Endothelial cell (in vitro differentiated cells): ENCODE results near the gene ZBTB9. TPM values are rescaled to one million over a fixed set of nuclear protein-coding genes. Genes with fewer than 3 reads are reported as not detected.

ENCODE experiments used
- DNase-seq: peaks from one replicate; pipeline ENCODE4 v3.0.0; 2021; ENCODE audit warnings: low spot score
- H3K27ac Mint-ChIP-seq: one replicate; pipeline ENCODE4 v1.8.0; 2021; ENCODE audit warnings: mixed read lengths, inconsistent platforms; ENCODE audit not compliant: unreplicated experiment
- H3K27me3 Mint-ChIP-seq: one replicate; pipeline ENCODE4 v1.8.0; 2021; ENCODE audit warnings: mild to moderate bottlenecking, moderate library complexity, mixed read lengths, inconsistent platforms; ENCODE audit not compliant: unreplicated experiment
- H3K36me3 Mint-ChIP-seq: one replicate; pipeline ENCODE4 v1.8.0; 2021; ENCODE audit warnings: mild to moderate bottlenecking, low read depth, mixed read lengths, inconsistent platforms; ENCODE audit not compliant: unreplicated experiment
- H3K4me1 Mint-ChIP-seq: one replicate; pipeline ENCODE4 v1.8.0; 2021; ENCODE audit warnings: mild to moderate bottlenecking, mixed read lengths, inconsistent platforms; ENCODE audit not compliant: unreplicated experiment
- H3K4me3 Mint-ChIP-seq: one replicate; pipeline ENCODE4 v1.8.0; 2021; ENCODE audit warnings: mild to moderate bottlenecking, mixed read lengths, inconsistent platforms; ENCODE audit not compliant: unreplicated experiment
- H3K9me3 Mint-ChIP-seq: one replicate; pipeline ENCODE4 v1.8.0; 2021; ENCODE audit warnings: mixed read lengths, inconsistent platforms; ENCODE audit not compliant: unreplicated experiment
- total RNA-seq: library from RNA; stranded (reverse); fragmentation: NEBNext Ultra II Directional; extraction: Animal tissue kit (Norgen Biotek cat#: 25700); gene quantifications from one replicate; pipeline ENCODE4 v1.2.1, GENCODE V29; 2021; ENCODE audit not compliant: unreplicated experiment
- TF ChIP-seq, protein P1 (sequence below): fragments of 200-600 bp; sonication (generic); IDR thresholded peaks from one replicate; pipeline ENCODE4 v1.5.0; 2021; ENCODE audit warnings: antibody characterized with exemption; ENCODE audit not compliant: unreplicated experiment

The ZBTB9 gene
- total RNA-seq, 1 donor from 2014 or later = 18.7 TPM

GRCh38 chr6:33459226-33459625, 4.8 kb downstream of the ZBTB9 start:
- no peak overlapping the region for H3K27ac Mint-ChIP-seq
- H3K9me3 Mint-ChIP-seq = no peaks in the 10 kb centered on the region
- TF ChIP-seq, protein P1, sequence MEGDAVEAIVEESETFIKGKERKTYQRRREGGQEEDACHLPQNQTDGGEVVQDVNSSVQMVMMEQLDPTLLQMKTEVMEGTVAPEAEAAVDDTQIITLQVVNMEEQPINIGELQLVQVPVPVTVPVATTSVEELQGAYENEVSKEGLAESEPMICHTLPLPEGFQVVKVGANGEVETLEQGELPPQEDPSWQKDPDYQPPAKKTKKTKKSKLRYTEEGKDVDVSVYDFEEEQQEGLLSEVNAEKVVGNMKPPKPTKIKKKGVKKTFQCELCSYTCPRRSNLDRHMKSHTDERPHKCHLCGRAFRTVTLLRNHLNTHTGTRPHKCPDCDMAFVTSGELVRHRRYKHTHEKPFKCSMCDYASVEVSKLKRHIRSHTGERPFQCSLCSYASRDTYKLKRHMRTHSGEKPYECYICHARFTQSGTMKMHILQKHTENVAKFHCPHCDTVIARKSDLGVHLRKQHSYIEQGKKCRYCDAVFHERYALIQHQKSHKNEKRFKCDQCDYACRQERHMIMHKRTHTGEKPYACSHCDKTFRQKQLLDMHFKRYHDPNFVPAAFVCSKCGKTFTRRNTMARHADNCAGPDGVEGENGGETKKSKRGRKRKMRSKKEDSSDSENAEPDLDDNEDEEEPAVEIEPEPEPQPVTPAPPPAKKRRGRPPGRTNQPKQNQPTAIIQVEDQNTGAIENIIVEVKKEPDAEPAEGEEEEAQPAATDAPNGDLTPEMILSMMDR = no peak
- peaks cover 7% of the 10 kb centered on the region for H3K36me3 Mint-ChIP-seq
- H3K27me3 Mint-ChIP-seq = peaks cover 9% of the 10 kb centered on the region
- no peak overlapping the region for H3K4me3 Mint-ChIP-seq
- no peak for DNase-seq
- H3K4me1 Mint-ChIP-seq = peaks cover 11% of the 10 kb centered on the region

DNA sequence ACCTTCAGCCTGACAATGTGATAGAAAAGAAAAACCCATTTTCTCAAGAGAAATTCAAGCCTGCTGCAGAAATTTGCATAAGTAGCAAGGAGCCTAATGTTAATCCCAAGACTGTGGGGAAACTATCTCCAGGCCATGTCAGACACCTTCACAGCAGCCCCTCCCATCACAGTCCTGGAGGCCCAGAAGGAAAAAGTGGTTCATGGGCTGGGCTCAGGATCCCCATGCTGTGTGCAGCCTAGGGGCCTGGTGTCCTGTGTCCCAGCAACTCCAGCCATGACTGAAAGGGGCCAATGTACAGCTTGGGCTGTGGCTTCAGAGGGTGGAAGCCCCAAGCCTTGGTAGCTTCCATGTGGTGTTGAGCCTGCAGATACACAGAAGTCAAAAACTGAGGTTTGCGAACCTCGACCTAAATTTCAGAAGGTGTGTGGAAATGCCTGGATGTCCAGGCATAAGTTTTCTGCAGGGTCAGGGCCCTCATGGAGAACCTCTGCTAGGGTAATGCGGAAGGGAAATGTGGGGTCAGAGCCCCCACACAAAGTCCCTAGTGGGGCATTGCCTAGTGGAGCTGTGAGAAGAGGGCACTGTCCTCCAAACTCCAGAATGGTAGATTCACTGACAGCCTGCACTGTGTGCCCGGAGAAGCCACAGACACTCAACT, 11.8 kb downstream of the ZBTB9 start:
- no peak for DNase-seq
- Mint-ChIP-seq H3K27ac (no peak overlapping the region), H3K4me1 (no peaks in the 10 kb centered on the region), H3K27me3 (peaks cover 1% of the 10 kb centered on the region), H3K9me3 (no peaks in the 10 kb centered on the region), H3K36me3 (no peaks in the 10 kb centered on the region), H3K4me3 (no peak overlapping the region)
- TF ChIP-seq, protein P1 = no peak

DNA sequence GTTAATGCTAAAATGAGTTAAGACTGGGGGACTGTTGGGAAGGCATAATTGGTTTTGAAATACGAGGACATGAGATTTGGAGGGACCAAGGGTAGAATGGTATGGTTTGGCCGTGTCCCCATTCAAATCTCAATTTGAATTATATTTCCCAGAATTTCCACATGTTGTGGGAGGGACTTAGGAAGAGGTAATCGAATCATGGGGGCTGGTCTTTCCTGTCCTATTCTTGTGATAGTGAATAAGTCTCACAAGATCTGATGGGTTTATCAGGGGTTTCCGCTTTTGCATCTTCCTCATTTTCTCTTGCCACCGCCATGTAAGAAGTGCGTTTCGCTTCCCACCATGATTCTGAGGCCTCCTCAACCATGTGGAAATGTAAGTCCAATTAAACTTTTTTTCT, 12.7 kb downstream of the ZBTB9 start:
- no peak for DNase-seq
- H3K9me3 Mint-ChIP-seq = no peaks in the 10 kb centered on the region
- H3K4me1 Mint-ChIP-seq = no peaks in the 10 kb centered on the region
- no peaks in the 10 kb centered on the region for H3K36me3 Mint-ChIP-seq
- TF ChIP-seq, protein P1 = no peak
- no peak overlapping the region for H3K27ac Mint-ChIP-seq
- no peak overlapping the region for H3K4me3 Mint-ChIP-seq
- H3K27me3 Mint-ChIP-seq = peaks cover 1% of the 10 kb centered on the region

DNA sequence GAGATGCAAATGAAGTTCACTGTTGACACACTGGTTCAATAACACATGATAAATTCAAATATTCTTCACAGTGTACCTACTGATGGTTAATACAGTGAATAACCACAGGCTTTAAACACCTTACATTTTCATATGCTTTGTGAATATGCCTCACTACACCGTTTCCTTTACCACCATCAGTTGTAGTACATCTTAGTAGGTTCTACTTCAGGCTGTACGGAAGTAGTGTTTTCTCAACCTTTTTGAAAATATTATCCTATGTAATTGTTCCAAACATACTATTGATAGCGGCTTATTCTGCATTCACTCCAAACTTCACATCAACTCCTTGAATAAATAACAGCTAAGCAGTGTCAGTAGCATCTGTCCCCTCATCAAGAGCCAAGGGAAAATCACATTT, 15.3 kb downstream of the ZBTB9 start:
- H3K4me3 Mint-ChIP-seq = no peak overlapping the region
- no peaks in the 10 kb centered on the region for H3K9me3 Mint-ChIP-seq
- H3K4me1 Mint-ChIP-seq = no peaks in the 10 kb centered on the region
- H3K36me3 Mint-ChIP-seq = no peaks in the 10 kb centered on the region
- no peak overlapping the region for H3K27ac Mint-ChIP-seq
- H3K27me3 Mint-ChIP-seq = no peaks in the 10 kb centered on the region
- TF ChIP-seq, protein P1 = no peak
- DNase-seq = no peak

DNA sequence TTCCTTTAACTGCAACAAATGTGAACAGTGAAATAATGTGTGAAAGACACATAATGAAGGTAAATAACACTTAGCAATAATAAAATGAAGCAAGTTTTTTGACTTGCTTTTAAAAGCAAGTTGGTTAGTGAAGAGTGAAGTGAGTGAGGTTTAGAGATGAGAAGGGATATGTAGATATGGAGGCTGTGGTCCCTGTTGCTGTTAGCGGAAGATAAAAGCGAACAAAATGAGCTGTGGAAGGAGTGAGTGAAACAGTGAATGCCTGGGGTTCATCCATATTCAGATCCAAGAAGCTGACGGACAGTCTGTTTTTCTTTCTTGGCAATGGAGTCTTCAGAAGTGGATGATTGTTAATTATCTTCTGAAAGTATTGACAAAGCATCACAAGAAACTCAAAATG, 23.5 kb downstream of the ZBTB9 start:
- TF ChIP-seq, protein P1 = no peak
- no peak for DNase-seq
- H3K4me3 Mint-ChIP-seq = no peak overlapping the region
- H3K27ac Mint-ChIP-seq = no peak overlapping the region
- H3K36me3 Mint-ChIP-seq = no peaks in the 10 kb centered on the region
- no peaks in the 10 kb centered on the region for H3K27me3 Mint-ChIP-seq
- no peaks in the 10 kb centered on the region for H3K4me1 Mint-ChIP-seq
- H3K9me3 Mint-ChIP-seq = no peaks in the 10 kb centered on the region
